ENCODE results near the gene TRUB2. TPM values are rescaled to one million over a fixed set of nuclear protein-coding genes. Genes with fewer than 3 reads are reported as not detected.
A peak's percentile ranks its signal among the peaks of the same experiment; 100 is the strongest.

Gene TRUB2
- total and polyA plus RNA-seq, 4 experiments from 2014 or later, result 19.6 to 27.4 (median 21.3) TPM

- no peaks in the 10 kb centered on the region for H3K27me3 ChIP-seq (ENCODE audit: insufficient read depth, low read length)
- peaks cover 0 to 5% (median 2%) of the 10 kb centered on the region in 4 donors for H3K4me1 Mint-ChIP-seq
- H3K27ac ChIP-seq (ENCODE audit: low read depth, low read length), result no peak overlapping the region
- no peak for DNase-seq
- peaks cover 5% of the 10 kb centered on the region for H3K4me1 ChIP-seq (ENCODE audit: insufficient read depth, low read length)
- no peak overlapping the region for H3K4me3 ChIP-seq (ENCODE audit: low read length in 2 of 2)
- no peaks in the 10 kb centered on the region for H3K27me3 Mint-ChIP-seq
- no peak overlapping the region for H3K27ac Mint-ChIP-seq
- no peak overlapping the region for H3K4me3 Mint-ChIP-seq
- POLR2A ChIA-PET (ENCODE audit: partially characterized antibody), result no interaction called here
- peaks cover 7% of the 10 kb centered on the region in 2 donors for H3K36me3 Mint-ChIP-seq
- intact Hi-C loops (cut with micrococcal nuclease), result no loop called here
- H3K36me3 ChIP-seq (ENCODE audit: insufficient read depth, low read length), result peaks cover 7% of the 10 kb centered on the region
- CTCF ChIA-PET (ENCODE audit: partially characterized antibody), result interaction anchor here (0.9 to 1.0 kb wide), 2 partner anchors 12 to 40 kb away, joined by 3 read pairs; no protein-coding TSS in a partner anchor
- H3K9me3 ChIP-seq (ENCODE audit: control insufficient read depth in 1 of 2, low read length in 2 of 2), result no peaks in the 10 kb centered on the region
- peaks cover 0 to 1% (median 0%) of the 10 kb centered on the region in 8 donors for H3K9me3 Mint-ChIP-seq
These were observed 12.9 kb upstream of the TRUB2 start for GRCh38 chr9:128335161-128335560.

GRCh38 chr9:128333451-128333869 is 11.2 kb upstream of the TRUB2 start:
- peaks cover 0 to 1% (median 0%) of the 10 kb centered on the region in 8 donors for H3K9me3 Mint-ChIP-seq
- H3K4me3 ChIP-seq (ENCODE audit: low read length in 2 of 2), result no peak overlapping the region
- DNase-seq, result no peak
- H3K4me3 Mint-ChIP-seq, result no peak overlapping the region
- H3K4me1 ChIP-seq (ENCODE audit: insufficient read depth, low read length), result no peaks in the 10 kb centered on the region
- CTCF ChIA-PET (ENCODE audit: partially characterized antibody), result interaction anchor here (1.6 kb wide), 1 partner anchor 9 kb away, joined by 5 read pairs; no protein-coding TSS in a partner anchor
- H3K36me3 Mint-ChIP-seq, result peaks cover 7 to 11% of the 10 kb centered on the region in 2 donors
- no peaks in the 10 kb centered on the region for H3K27me3 Mint-ChIP-seq
- intact Hi-C loops (cut with micrococcal nuclease), result no loop called here
- no peak overlapping the region for H3K27ac Mint-ChIP-seq
- no peaks in the 10 kb centered on the region for H3K9me3 ChIP-seq (ENCODE audit: control insufficient read depth in 1 of 2, low read length in 2 of 2)
- H3K27me3 ChIP-seq (ENCODE audit: insufficient read depth, low read length), result no peaks in the 10 kb centered on the region
- H3K4me1 Mint-ChIP-seq, result no peaks in the 10 kb centered on the region
- H3K27ac ChIP-seq (ENCODE audit: low read depth, low read length), result no peak overlapping the region
- H3K36me3 ChIP-seq (ENCODE audit: insufficient read depth, low read length), result peaks cover 7% of the 10 kb centered on the region
- POLR2A ChIA-PET (ENCODE audit: partially characterized antibody), result interaction anchor here (0.8 kb wide), 1 partner anchor 337 kb away, joined by 3 read pairs; no protein-coding TSS in a partner anchor

- Histone ChIP-seq H3K9me3 (ENCODE audit: control insufficient read depth in 1 of 2, low read length in 2 of 2) (no peaks in the 10 kb centered on the region), H3K4me1 (ENCODE audit: insufficient read depth, low read length) (peaks cover 32% of the 10 kb centered on the region), H3K27ac (ENCODE audit: low read depth, low read length) (no peak overlapping the region), H3K4me3 (ENCODE audit: low read length in 2 of 2) (no peak overlapping the region), H3K27me3 (ENCODE audit: insufficient read depth, low read length) (no peaks in the 10 kb centered on the region), H3K36me3 (ENCODE audit: insufficient read depth, low read length) (peaks cover 22% of the 10 kb centered on the region)
- CTCF ChIA-PET (ENCODE audit: partially characterized antibody), result interaction anchor here (1.3 kb wide), 1 partner anchor 16 kb away, joined by 10 read pairs; no protein-coding TSS in a partner anchor
- DNase-seq, result no peak
- Mint-ChIP-seq H3K4me3 (no peak overlapping the region), H3K27ac (no peak overlapping the region), H3K27me3 (peaks cover 0 to 2% of the 10 kb centered on the region in 2 donors), H3K9me3 (no peaks in the 10 kb centered on the region), H3K4me1 (peaks cover 12 to 39% (median 25%) of the 10 kb centered on the region in 4 donors), H3K36me3 (peaks cover 14 to 38% of the 10 kb centered on the region in 2 donors)
- intact Hi-C loops (cut with micrococcal nuclease), result no loop called here
- POLR2A ChIA-PET (ENCODE audit: partially characterized antibody), result no interaction called here
These were observed 3.4 kb upstream of the TRUB2 start for GRCh38 chr9:128325629-128326028.

- H3K4me1 Mint-ChIP-seq, result peaks cover 12 to 39% (median 25%) of the 10 kb centered on the region in 4 donors
- H3K27ac ChIP-seq (ENCODE audit: low read depth, low read length), result no peak overlapping the region
- intact Hi-C loops (cut with micrococcal nuclease), result no loop called here
- no peak overlapping the region for H3K4me3 ChIP-seq (ENCODE audit: low read length in 2 of 2)
- no peaks in the 10 kb centered on the region for H3K9me3 Mint-ChIP-seq
- ChIA-PET POLR2A (ENCODE audit: partially characterized antibody) (interaction anchor here (1.8 kb wide), 1 partner anchor 38 kb away, joined by 5 read pairs; no protein-coding TSS in a partner anchor), CTCF (ENCODE audit: partially characterized antibody) (interaction anchor here (1.3 kb wide), 1 partner anchor 17 kb away, joined by 10 read pairs; no protein-coding TSS in a partner anchor)
- peaks cover 0 to 2% of the 10 kb centered on the region in 2 donors for H3K27me3 Mint-ChIP-seq
- peak overlapping the region in 6 of 8 donors; percentile 28 to 89 (median 42) for H3K4me3 Mint-ChIP-seq
- H3K9me3 ChIP-seq (ENCODE audit: control insufficient read depth in 1 of 2, low read length in 2 of 2), result no peaks in the 10 kb centered on the region
- H3K36me3 ChIP-seq (ENCODE audit: insufficient read depth, low read length), result peaks cover 22% of the 10 kb centered on the region
- DNase-seq, result no peak
- peaks cover 14 to 39% of the 10 kb centered on the region in 2 donors for H3K36me3 Mint-ChIP-seq
- peaks cover 32% of the 10 kb centered on the region for H3K4me1 ChIP-seq (ENCODE audit: insufficient read depth, low read length)
- H3K27ac Mint-ChIP-seq, result peak overlapping the region in 3 of 7 donors; percentile 23 to 99 (median 47)
- no peaks in the 10 kb centered on the region for H3K27me3 ChIP-seq (ENCODE audit: insufficient read depth, low read length)
These were observed 2.2 kb upstream of the TRUB2 start for GRCh38 chr9:128324401-128324800.

- Histone ChIP-seq H3K27ac (ENCODE audit: low read depth, low read length) (peak overlapping the region; percentile 83), H3K36me3 (ENCODE audit: insufficient read depth, low read length) (peaks cover 22% of the 10 kb centered on the region), H3K4me3 (ENCODE audit: low read length in 2 of 2) (peak overlapping the region; percentile 78 to 98), H3K4me1 (ENCODE audit: insufficient read depth, low read length) (peaks cover 32% of the 10 kb centered on the region), H3K9me3 (ENCODE audit: control insufficient read depth in 1 of 2, low read length in 2 of 2) (no peaks in the 10 kb centered on the region), H3K27me3 (ENCODE audit: insufficient read depth, low read length) (no peaks in the 10 kb centered on the region)
- intact Hi-C loops (cut with micrococcal nuclease), result no loop called here
- Mint-ChIP-seq H3K36me3 (peaks cover 14 to 40% of the 10 kb centered on the region in 2 donors), H3K4me3 (peak overlapping the region; percentile 89 to 99 (median 92)), H3K27me3 (peaks cover 0 to 2% of the 10 kb centered on the region in 2 donors), H3K4me1 (peaks cover 12 to 39% (median 25%) of the 10 kb centered on the region in 4 donors), H3K9me3 (no peaks in the 10 kb centered on the region), H3K27ac (peak overlapping the region in 6 of 7 donors; percentile 91 to 99 (median 98))
- DNase-seq, result no peak
- CTCF ChIA-PET (ENCODE audit: partially characterized antibody), result no interaction called here
- POLR2A ChIA-PET (ENCODE audit: partially characterized antibody), result interaction anchor here (0.8 to 1.8 kb wide), 2 partner anchors 17 to 38 kb away, joined by 3 to 5 read pairs; no protein-coding TSS in a partner anchor
These were observed 1.5 kb upstream of the TRUB2 start for GRCh38 chr9:128323791-128324190.

- H3K27ac Mint-ChIP-seq, result peak overlapping the region; percentile 91 to 99 (median 97)
- CTCF ChIA-PET (ENCODE audit: partially characterized antibody), result interaction anchor here (0.7 to 1.6 kb wide), 2 partner anchors 12 to 495 kb away, joined by 3 read pairs; partner anchors contain the start of gene ENDOG
- intact Hi-C loops (cut with micrococcal nuclease), result no loop called here
- H3K36me3 Mint-ChIP-seq, result peaks cover 14 to 35% of the 10 kb centered on the region in 2 donors
- Histone ChIP-seq H3K9me3 (ENCODE audit: control insufficient read depth in 1 of 2, low read length in 2 of 2) (no peaks in the 10 kb centered on the region), H3K4me3 (ENCODE audit: low read length in 2 of 2) (peak overlapping the region; percentile 78 to 98), H3K36me3 (ENCODE audit: insufficient read depth, low read length) (peaks cover 22% of the 10 kb centered on the region), H3K27me3 (ENCODE audit: insufficient read depth, low read length) (no peaks in the 10 kb centered on the region), H3K4me1 (ENCODE audit: insufficient read depth, low read length) (peaks cover 32% of the 10 kb centered on the region), H3K27ac (ENCODE audit: low read depth, low read length) (peak overlapping the region; percentile 83)
- peak overlapping the region; percentile 89 to 99 (median 92) for H3K4me3 Mint-ChIP-seq
- POLR2A ChIA-PET (ENCODE audit: partially characterized antibody), result interaction anchor here (0.8 to 1.8 kb wide), 2 partner anchors 18 to 39 kb away, joined by 3 to 5 read pairs; no protein-coding TSS in a partner anchor
- no peak for DNase-seq
- H3K4me1 Mint-ChIP-seq, result peaks cover 12 to 39% (median 25%) of the 10 kb centered on the region in 4 donors
- peaks cover 0 to 2% of the 10 kb centered on the region in 2 donors for H3K27me3 Mint-ChIP-seq
- no peaks in the 10 kb centered on the region for H3K9me3 Mint-ChIP-seq
These were observed 1.0 kb upstream of the TRUB2 start for GRCh38 chr9:128323212-128323730.

GRCh38 chr9:128321879-128322403 is 306 bp downstream of the TRUB2 start:
- ChIA-PET CTCF (ENCODE audit: partially characterized antibody) (interaction anchor here (1.1 to 1.6 kb wide), 2 partner anchors 19 to 496 kb away, joined by 3 to 6 read pairs; partner anchors contain the start of gene ENDOG), POLR2A (ENCODE audit: partially characterized antibody) (interaction anchor here (0.9 to 2.0 kb wide), 6 partner anchors 18 to 230 kb away, joined by 3 to 9 read pairs (median 6); partner anchors contain the start of genes GOLGA2, SLC27A4, SPTAN1 and SWI5)
- Histone ChIP-seq H3K4me3 (ENCODE audit: low read length in 2 of 2) (peak overlapping the region; percentile 78 to 98), H3K4me1 (ENCODE audit: insufficient read depth, low read length) (peaks cover 32% of the 10 kb centered on the region), H3K9me3 (ENCODE audit: control insufficient read depth in 1 of 2, low read length in 2 of 2) (no peaks in the 10 kb centered on the region), H3K27ac (ENCODE audit: low read depth, low read length) (peak overlapping the region; percentile 83), H3K27me3 (ENCODE audit: insufficient read depth, low read length) (no peaks in the 10 kb centered on the region), H3K36me3 (ENCODE audit: insufficient read depth, low read length) (peaks cover 24% of the 10 kb centered on the region)
- Mint-ChIP-seq H3K4me3 (peak overlapping the region; percentile 89 to 99 (median 92)), H3K36me3 (peaks cover 14 to 40% of the 10 kb centered on the region in 2 donors), H3K27ac (peak overlapping the region; percentile 94 to 99 (median 98)), H3K27me3 (peaks cover 0 to 2% of the 10 kb centered on the region in 2 donors), H3K4me1 (peaks cover 12 to 39% (median 25%) of the 10 kb centered on the region in 4 donors), H3K9me3 (no peaks in the 10 kb centered on the region)
- DNase-seq, result no peak
- intact Hi-C loops (cut with micrococcal nuclease), result loop anchor here (1.0 kb wide), 6 partner anchors 18 to 194 kb away; partner anchors contain the start of genes BBLN, GOLGA2, SLC27A4 and SWI5

All from CD4-positive, alpha-beta memory T cell (primary cell).